Measurements from ENCODE around the gene FBXL19. TPM values are rescaled to one million over a fixed set of nuclear protein-coding genes. Genes with fewer than 3 reads are reported as not detected.

FBXL19 gene
- total and polyA plus RNA-seq, 2 donors (not counting 1 experiment from before 2014, with no cell fraction given): 9.0 to 25.0 TPM

DNA sequence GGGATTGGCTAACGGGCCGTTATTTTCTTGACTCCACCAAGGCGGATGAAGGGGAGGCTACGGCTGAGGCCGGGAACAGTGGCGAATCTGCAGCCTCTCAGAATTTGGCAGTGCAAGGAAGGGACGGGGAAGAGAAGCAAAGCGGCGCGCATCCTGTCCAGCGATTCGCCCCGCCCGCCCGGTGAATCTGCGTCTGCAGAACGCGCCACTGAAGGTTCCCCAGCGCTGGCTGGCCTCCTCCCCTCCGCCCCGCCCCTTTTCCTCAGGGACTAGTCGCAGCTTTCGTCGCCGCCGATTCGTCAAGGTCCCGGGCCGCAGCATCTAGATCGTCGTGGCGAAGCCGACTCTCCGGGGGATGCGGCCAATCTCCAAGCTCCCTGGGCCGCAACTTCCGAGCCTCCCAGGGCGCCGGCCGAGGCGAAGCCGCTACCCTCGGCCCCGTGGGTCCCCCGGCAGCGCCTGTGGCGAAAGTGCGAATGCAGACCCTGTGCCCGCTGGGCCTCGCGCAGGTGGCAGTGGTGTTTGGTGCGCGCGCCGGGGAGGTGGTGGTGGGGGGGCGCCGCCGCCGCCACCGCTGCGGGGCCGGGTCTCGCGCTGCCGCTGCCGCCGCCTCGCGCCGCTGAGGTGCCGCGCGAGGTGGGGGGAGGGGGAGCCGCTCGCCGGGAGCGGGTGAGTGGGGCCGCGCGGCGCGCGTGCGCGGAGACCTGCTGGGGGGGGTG is 34.2 kb downstream of the FBXL19 start, which contains the start of gene SETD1A:
TSS of gene SETD1A (plus strand) at position 299 of the 719 bp plus-strand sequence. CDS start 978 bp downstream, outside the sequence.
- Histone ChIP-seq H2AFZ (ENCODE audit: insufficient read depth, low read depth, low read length, poor library complexity, severe bottlenecking) (peak within 1 kb of the TSS; percentile 98), H3K4me3 (ENCODE audit: control extremely low read depth in 1 of 5, extremely low read depth in 1 of 5, insufficient read depth in 1 of 5, low read depth in 2 of 5, low read length in 4 of 5) (peak within 1 kb of the TSS; percentile 85 to 99 (median 95)), H3K36me3 (replicated peaks in 1 of 2; ENCODE audit: control extremely low read depth in 1 of 2, control insufficient read depth in 1 of 2, extremely low read depth in 1 of 2, insufficient read depth in 2 of 2, low read length in 1 of 2) (peaks cover 9 to 34% of the 10 kb centered on the region in 2 experiments), H3K79me2 (ENCODE audit: control insufficient read depth, insufficient read depth, low read length) (peaks cover 41% of the 10 kb centered on the region), H3K27ac (ENCODE audit: low read length in 2 of 2) (peak within 1 kb of the TSS; percentile 92 to 96), H3K9ac (ENCODE audit: low read length) (peak within 1 kb of the TSS; percentile 98), H3K27me3 (replicated peaks in 1 of 4; ENCODE audit: control extremely low read depth in 1 of 4, control insufficient read depth in 3 of 4, insufficient read depth in 4 of 4, low read length in 3 of 4) (no peaks in the 10 kb centered on the region), H3K4me1 (ENCODE audit: control insufficient read depth in 2 of 2, insufficient read depth in 2 of 2, low read length in 2 of 2) (peaks cover 15 to 25% of the 10 kb centered on the region in 2 donors), H3K4me2 (replicated peaks; ENCODE audit: low read depth, low read length, poor library complexity, severe bottlenecking) (peak within 1 kb of the TSS; percentile 91), H3K9me3 (ENCODE audit: control extremely low read depth in 1 of 3, control insufficient read depth in 2 of 3, insufficient read depth in 1 of 3, low read length in 2 of 3) (peaks cover 0 to 4% (median 0%) of the 10 kb centered on the region in 3 donors), H4K20me1 (ENCODE audit: control insufficient read depth, insufficient read depth, low read length, poor library complexity, severe bottlenecking) (peaks cover 30% of the 10 kb centered on the region)
- Mint-ChIP-seq H3K27me3 (no peaks in the 10 kb centered on the region), H3K27ac (peak within 1 kb of the TSS; percentile 99), H3K9me3 (ENCODE audit: insufficient read depth) (no peaks in the 10 kb centered on the region), H3K4me3 (peak within 1 kb of the TSS; percentile 97), H3K4me1 (peaks cover 40% of the 10 kb centered on the region)
- DNase-seq: peak; percentile 99
- TF ChIP-seq CTCF (IDR thresholded peaks at IDR 0.05) (no peak), EZH2 (IDR thresholded peaks at IDR 0.05; ENCODE audit: borderline replicate concordance, insufficient read depth, low read depth, low read length, poor library complexity, severe bottlenecking) (no peak)
- POLR2A ChIA-PET: interaction anchor here (0.7 to 1.1 kb wide), 3 partner anchors 16 to 116 kb away, joined by 3 to 6 read pairs (median 5); partner anchors contain the start of genes ZNF646 and ZNF668
- peak; percentile 83 for ATAC-seq (ENCODE audit: low read depth)
- CTCF ChIA-PET: interaction anchor here (1.8 kb wide), 1 partner anchor 112 kb away, joined by 5 read pairs; no protein-coding TSS in a partner anchor
- intact Hi-C loops (cut with micrococcal nuclease): loop anchor here (1.0 kb wide), 8 partner anchors 8 to 502 kb away; partner anchors contain the start of genes ARMC5, FBXL19, ORAI3 and STX4
- under 1% methylated on average over 84 of the region's 85 CpGs for WGBS (ENCODE audit: insufficient coverage)

Data from B cell (primary cell).